HG03439 (cell line): Measurements from ENCODE around the gene IRAK2.

Experiments
- ATAC-seq: cut with Tn5 transposase; IDR thresholded peaks from one replicate; pipeline ENCODE4 v1.9.1; 2021; ENCODE audit warnings: mild to moderate bottlenecking, moderate library complexity; ENCODE audit not compliant: unreplicated experiment

IRAK2 gene

DNA sequence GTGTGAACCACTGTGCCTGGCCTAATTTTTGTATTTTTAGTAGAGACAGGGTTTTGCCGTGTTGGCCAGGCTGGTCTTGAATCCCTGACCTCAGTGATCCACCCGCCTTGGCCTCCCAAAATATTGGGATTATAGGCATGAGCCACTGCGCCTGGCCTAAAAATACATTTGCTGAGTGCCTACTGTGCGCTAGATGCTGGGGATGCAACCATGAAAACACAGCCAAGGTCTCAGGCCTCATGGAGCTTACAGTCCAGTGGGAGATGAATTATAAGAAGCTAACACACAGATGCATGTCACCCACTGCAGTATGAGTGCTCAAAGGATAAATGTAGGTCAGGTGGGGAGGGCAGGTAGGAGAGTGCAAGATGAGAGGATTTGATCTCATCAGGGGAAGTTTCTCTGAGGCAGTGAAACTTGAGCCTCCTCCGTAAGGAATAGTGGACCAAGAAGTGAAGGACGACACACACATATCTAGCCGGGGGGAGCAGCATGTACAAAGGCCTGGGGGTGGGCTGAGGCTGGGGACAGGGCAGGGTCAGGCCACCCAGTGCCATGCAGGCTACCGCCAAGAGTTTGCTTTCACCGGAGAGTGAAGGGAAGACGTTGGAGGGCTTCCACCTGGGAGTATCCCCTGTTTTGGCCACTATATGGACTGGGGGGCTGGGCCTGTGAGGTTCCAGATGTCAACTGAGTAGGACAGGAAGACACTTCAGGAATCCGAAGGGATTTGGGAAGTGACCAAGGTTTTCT, 24.3 kb downstream of the IRAK2 start:
- no peak for ATAC-seq

DNA sequence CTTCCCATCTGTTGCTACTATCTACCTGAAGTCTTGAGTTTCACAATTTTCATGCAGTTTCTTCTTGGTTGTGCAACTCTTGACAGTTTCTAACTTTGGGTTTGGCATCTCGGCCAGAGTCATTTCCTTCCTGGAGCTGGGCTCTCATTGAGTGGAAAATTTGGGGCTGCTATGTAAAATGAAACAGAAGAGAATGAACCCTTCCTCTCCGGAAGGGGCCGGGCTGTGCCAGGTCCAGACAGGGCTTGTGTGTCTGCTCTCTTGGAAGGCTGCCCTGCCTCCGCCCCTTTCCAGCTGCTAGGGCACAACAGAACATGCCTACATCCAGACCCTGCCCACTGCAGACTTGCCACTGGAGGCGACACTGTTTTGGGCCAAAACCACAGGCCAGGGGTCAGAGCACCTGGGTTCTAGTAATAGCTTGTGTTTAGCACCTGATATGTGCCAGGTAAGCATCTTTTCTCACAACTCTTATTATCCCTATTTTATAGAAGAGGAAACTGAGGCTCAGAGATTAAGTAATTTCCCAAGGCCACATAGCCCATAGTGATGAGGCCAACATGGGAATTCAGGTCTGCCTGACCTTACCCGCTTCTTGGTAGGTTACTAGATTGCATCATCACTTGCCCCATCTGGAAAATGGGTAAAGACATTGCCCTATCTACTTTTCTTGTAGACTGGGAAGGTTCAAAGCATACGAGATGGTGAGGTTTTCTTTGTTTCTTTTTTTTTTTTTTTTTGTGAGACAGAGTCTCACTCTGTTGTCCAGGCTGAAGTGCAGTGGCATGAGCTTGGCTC, 25.0 kb downstream of the IRAK2 start:
- no peak for ATAC-seq

DNA sequence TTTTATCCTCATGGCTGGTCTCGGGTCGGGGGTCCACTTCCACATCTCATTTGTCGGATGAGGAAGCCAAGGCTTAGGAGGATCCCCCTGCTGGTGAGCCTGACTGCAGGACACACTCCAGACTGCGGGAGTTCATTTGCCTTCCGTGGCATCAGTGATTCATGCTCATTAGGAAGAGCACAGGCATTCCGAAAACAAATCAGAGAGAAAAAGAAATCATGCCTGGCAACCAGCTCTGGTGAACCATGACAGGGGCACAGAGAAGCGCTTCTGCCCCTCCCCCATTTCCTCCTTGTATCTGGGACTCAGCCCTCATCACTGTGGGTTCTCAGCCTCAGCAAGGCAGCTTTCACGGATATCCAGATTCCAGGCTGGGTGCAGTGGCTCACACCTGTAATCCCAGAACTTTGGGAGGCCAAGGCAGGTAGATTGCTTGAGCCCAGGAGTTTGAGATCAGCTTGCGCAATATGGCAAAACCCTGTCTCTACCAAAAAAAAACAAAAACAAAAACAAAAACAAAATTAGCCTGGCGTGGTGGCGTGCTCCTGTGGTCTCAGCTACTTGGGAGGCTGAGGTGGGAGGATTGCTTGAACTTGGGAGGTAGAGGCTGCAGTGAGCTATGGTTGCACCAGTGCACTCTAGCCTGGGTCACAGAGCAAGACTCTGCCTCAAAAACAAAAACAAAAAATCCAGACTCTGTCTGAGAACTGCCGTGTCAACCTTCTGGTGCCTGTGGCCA, 28.4 kb downstream of the IRAK2 start:
- ATAC-seq = peak; percentile 28

DNA sequence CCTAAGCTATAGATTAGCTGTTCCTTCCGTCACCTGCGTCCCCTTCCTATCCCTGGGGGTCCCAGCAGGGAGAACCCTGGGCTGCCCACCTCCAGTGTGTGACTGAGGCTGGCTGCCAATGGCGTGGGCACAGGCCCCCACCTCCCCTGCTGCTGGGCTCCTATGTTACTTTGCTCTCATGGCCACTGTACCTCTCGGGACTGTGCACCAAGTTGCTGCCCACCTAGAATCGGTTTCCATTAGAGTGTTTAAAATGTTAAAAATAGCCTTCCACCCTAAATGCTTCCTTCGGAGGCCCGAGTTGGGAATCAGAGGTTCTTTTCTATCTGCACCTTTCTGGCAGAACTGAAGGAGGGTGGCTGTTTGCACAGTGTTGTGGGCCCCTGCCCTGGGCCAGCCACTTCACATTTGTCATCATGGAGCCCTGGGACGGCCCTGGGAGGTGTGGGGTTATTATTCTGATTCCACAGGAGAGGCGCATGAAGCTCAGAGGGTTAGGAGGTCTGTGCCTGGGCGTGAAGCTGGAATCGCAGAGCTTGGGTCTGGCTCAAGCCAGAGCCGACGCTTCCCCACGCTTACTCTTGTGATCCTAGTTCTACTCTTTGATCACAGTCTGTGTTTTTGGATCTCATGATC, 29.1 kb downstream of the IRAK2 start:
- ATAC-seq = no peak

DNA sequence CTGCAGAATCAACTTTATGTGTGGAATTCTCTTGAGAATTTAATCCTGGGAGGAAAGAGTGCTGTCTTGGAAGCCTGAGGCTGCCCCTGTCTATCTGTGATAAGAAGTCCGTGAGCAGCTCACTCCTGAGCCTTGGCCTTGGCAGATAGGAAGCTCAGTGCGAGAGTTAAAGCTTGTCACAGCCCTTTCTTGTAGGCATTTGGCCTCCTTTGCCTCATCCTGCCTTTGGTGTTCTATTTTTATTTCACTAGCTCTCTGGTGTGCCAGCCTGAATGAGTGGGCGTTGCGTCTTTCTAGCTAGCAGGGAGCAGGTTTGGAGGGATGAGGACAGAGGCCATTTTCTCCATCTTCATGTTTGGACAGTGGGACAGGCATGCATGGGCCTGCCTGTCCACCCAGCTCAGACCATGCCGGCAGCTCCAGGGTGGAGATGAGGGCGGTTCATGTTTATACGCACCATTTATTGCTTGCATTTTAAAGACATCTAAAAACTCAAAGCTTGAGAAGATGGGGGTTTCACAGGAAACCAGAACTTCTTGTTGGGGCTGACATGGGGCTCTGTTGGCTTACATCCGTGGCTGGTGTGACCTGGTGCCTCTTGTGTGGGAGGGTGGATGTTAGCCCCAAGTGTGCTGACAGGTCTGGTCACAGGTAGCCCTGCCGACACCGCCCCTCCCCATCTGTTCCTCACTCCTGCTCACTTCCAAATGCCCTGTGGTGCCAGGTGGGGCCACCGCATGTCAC, 29.8 kb downstream of the IRAK2 start:
- no peak for ATAC-seq

DNA sequence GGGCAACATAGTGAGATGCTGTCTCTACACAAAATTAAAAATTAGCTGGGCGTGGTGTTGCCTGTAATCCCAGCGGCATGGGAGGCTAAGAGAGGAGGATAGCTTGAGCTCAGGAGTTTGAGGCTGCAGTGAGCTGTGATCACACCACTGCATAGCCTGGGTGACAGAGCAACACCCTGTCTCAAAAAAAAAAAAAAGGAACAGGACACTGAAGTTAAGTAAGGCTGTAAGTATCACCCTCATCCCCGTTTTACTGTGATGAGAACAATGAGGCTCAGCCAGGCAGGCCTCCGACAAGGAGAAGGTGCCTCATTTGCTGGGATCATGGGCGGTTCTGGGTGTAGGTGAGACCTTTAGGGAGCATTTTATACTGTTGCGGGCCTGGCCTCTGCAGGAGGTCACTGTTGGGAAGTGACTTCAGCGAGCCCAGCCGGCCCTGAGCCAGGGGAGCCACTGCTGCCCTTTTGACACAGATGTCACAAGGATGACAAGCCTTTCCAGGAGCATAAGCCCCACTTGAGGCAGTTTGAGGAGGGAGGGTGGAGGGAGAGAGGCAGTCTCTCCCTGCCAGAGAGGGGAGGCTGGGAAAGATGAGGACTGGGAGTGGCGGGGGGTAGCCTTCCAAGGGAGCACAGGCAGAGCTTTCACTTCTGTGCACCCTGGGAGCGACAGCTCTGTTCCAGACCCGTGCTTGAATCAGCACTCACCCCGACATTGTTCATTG, 30.8 kb downstream of the IRAK2 start:
- ATAC-seq = no peak

DNA sequence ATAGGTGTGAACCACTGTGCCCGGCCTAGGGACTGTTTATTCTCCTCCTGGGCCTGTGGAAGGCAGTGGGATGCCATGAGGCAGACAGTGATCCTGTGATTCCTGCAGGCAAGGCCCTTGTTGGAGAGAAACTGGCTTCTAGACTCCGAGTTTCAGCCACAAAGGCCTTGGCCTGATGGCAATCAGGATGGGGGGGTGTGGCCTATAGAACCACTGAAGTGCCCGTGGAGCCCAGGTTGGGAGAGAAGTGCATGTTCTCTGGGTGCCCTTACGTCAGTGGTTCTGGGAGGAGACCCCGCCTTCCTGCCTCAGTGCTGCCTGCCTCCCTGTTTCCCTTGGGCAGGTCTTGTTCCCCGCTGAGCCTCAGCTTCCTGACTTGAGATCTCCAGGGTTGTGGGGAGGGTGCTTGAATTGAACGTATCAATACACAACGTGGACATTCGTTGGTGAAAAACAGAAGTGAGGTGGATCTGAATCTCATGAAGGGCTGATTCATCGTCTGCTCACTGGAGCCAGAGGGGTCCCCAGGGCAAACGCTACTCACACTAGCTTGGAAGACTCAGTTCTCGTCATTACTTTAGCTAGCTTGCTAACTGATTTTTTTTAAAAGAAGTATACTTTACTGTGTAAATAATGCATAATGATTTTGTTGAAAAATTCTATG, 31.8 kb downstream of the IRAK2 start:
- no peak for ATAC-seq

DNA sequence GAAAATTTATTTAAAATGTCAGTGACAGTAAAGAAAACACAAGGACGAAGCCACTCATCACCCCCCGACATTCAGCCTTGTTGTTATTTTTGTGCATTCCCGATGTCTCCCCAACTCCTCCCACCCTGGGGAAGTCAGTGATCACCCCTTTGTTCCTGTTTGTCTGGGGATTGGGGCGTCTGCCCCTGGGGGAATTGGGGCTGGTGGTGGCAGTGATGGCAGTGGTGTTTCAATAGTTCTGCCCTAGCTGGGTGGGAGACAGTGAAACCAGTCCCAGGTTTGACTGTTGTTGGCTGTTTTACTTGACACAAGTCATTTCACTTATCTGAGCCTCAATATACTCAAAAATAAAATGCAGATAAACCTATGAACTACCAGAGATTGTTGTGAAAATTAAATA, 33.5 kb downstream of the IRAK2 start:
- ATAC-seq = no peak

DNA sequence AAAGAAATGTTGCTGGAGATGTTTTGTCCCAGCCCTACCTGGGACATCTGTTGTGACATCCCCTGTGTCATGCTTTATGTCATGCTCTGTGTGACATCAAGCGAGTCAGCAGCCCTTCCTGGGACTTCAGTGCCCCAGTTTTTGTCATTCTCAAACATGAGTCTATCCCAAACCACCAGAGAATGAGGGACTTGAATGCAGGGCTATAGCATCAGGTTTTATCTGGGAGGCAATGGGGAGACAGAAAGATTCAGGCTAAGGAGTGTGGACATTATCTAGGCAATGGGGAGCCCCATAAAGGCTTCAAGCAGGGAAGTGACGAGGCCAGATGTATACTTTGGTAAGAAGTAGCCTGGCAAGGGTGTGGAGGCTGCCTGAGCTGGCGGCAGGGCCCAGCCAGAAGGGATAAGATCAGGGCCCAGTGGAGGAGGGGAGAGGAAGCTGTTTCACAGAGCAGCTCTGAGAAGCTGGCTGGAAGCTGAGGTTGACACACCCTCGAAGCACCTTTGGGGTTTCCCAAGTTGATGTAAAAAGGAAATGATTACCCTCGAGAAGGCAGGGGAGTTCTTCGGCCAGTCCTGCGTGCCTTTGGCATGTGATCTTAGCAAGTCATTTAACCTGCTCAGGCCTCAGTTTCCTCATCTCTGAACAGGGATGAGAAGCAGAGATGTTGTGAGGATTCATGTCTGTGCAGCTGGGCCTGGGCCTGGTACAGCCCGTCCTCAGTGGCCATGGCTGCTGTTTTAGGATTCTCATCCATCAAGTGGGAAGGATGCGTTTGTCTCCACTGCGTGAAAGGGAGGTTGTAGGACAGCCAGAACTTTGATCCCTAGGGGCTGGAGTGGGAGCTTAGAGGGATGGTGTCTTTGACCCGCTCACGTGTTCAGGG, 34.3 kb downstream of the IRAK2 start:
- ATAC-seq = peak; percentile 62

DNA sequence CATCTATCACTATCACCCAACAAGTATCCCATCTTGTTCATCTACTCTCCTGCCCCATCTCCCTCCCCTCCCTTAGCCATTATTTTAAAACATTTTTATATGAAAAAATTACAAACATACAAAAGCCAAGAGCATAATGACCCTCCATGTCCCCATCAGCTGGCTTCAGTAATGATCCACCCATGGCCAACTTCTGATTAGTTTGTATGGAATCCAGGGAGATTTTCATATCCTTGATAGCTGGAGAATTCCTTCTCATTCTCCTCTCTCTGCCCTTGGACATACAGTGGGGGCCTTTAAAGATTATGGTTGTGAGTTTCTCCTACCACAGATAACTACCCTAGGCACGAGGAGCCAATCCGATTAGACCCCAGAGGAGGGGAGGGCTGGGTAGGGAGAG, 40.2 kb downstream of the IRAK2 start:
- no peak for ATAC-seq

DNA sequence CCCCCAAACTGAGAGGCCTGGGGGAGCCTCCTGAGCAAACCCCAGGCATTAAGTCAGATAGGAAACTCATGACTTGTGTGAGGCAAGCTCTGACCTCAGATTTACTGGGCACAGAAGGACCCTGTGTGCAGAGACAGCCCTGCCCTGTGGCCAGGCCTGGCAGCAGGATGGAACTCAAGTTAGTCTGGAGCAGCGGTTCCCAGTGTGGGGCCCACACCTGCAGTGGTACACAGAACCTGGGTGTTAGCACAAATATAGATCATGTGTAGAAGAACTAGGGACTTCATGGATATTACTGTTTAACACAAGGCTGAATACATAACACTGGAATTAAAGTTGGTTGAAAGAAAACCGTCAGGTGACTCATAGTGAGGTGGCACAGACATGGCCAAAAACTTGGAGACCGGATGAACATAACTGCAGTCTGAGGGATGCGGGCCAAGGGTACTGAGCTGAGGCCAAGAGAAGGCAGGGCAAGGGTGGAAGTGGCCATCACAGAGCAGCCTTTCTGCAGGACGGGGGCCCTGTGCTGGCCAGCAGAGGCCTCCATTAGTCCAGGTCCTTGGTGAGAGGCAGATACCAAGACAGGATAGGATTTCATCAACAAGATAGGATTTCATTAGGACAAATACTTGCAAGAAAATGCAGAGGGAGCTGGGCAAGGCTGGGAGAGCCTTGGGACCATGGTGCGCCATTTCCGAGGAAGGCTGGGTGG, 40.9 kb downstream of the IRAK2 start:
- no peak for ATAC-seq

DNA sequence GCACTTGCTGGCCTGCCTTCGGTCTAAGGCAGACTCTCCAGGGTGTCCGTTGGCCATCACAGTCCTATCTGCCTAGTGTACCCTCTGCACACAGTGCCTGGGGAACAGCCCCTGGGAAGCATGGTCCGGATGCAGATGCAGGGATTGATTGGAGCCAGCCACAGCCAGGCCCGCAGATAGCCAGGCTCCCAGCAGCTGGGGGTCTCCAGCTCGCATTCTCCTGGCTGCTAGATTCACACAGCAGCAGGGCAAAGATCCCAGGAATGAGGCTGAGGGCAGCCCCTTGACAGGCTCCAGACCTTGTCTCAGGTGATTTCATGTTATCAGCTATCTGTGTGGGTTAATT, 41.4 kb downstream of the IRAK2 start:
- ATAC-seq = no peak

DNA sequence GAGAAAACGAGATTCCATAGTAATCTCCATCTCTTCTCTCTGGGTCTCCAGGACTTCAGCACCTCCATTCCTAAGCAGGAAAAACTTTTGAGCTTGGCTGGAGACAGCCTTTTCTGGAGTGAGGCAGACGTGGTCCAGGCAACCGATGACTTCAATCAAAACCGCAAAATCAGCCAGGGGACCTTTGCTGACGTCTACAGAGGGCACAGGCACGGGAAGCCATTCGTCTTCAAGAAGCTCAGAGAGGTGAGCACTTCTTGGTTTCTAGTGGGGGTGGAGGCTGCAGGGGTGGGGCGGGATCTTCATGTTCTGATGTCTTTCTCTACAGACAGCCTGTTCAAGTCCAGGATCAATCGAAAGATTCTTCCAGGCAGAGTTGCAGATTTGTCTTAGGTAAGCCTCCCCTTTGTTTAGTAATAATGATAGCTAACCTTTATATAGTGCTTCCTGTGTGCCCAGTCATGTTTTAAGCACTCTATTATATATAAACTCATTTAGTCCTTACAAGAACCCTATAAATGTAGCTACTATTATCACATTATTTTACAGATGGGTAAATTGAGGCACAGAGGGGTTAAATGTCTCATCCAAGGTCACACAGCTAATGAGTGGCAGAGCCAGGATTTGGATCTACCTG, 48.6 kb downstream of the IRAK2 start:
- no peak for ATAC-seq

DNA sequence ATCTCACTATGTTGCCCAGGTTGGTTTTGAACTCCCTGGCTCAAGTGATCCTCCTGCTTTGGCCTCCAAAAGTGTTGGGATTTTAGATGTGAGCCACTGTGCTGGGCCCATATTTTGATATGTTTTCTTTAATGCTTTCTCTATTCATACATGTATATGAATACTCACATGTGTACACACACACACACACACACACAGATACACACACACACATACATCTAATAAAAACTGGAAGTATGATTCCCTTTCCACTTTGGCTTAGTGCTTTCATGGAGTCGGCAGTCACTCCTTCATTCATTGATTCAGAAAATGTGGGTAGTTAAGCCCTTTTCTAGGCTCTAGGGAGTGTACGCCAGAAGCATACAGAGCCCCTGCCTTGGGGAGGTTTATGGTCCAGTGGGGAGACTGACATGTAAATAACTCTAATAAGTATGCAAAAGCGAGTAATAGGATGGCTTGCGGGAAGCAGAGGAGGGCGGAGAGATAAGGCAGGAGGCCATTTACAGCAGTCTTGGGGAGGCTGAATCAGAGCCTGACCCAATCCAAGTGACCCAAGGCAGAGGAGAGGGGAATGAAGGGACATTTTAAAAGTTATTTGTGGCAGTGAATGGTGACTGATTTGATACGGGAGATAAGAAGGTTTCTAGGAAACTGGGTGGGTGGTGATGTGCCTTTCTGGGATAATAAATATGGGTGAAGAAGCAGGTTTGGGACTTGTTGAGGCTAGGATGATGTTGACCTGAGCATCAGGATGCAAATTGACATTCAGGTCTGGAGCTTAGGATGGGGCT, 51.1 kb downstream of the IRAK2 start:
- ATAC-seq = no peak

DNA sequence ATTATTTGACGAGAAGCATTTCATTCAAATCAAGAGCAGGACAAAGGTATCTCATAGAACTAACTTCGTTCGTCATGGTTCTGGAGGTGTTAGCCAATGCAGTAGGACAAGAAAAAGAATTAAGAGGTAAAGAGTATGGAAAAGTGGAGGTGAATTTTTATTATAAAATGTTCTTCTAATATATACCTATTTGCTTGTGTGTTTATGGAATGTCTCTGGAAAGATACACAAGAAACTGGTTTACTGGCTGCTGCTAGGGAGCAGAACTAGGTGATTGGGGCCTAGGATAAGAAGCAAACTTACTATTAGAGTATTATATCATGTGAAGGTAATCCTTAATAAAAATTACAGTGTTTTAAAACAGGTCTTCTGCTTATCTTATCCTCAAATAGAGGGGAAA, 52.6 kb downstream of the IRAK2 start:
- ATAC-seq = no peak

DNA sequence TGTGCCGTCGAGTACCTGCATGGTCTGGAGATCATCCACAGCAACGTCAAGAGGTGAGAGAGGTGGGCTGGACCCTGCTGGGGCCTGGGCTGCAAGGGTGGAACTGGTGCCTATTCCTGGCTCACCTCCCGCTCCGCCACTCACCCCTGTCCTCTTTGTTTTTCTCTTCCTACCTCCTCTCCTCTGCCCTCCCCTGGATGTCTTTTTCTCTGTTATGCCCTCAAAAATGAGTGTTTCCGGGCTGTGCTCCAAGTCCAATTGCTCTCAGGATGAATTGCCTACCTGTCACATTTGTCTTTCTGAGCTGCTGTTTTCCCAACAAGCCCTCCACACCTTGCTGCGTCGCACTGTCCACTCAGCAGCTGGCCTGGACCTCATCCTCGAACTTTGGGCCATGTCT, 55.0 kb downstream of the IRAK2 start:
- no peak for ATAC-seq
